ENCODE results near the gene JAZF1.

Gene JAZF1

GRCh38 chr7:27782849-27783248 is 397.7 kb downstream of the JAZF1 start:
- no peak overlapping the region for H3K27ac ChIP-seq
- TF ChIP-seq ZFX (IDR thresholded peaks at IDR 0.05; ENCODE audit: borderline replicate concordance) (no peak), CTCF (IDR thresholded peaks at IDR 0.05) (no peak)

- H3K27ac ChIP-seq: no peak overlapping the region
- no peak for TF ChIP-seq ZFX (IDR thresholded peaks at IDR 0.05; ENCODE audit: borderline replicate concordance)
- TF ChIP-seq CTCF (IDR thresholded peaks at IDR 0.05): no peak
These were observed 399.4 kb downstream of the JAZF1 start for GRCh38 chr7:27781188-27781587.

Data from 22Rv1 (cell line).